ENCODE data around the gene PAQR5. TPM values are rescaled to one million over a fixed set of nuclear protein-coding genes. Genes with fewer than 3 reads are reported as not detected.
A peak's percentile ranks its signal among the peaks of the same experiment; 100 is the strongest.

PAQR5 gene
- total RNA-seq, 1 experiment from 2014 or later = 2.0 TPM

- no peak overlapping the region for H3K27ac ChIP-seq (ENCODE audit: low read length)
- in situ Hi-C loops (cut with HindIII; ENCODE audit: low pct_unique_long_range_greater_than_20kb, low sequenced_read_pairs) = no loop called here
- H3K27me3 ChIP-seq (ENCODE audit: control insufficient read depth, insufficient read depth, low read length) = no peaks in the 10 kb centered on the region
- BruUV-seq (replicated peaks) = no TSS peak
- POLR2A ChIA-PET = interaction anchor here (0.6 to 0.7 kb wide), 3 partner anchors 32 to 894 kb away, joined by 3 to 5 read pairs (median 4); no protein-coding TSS in a partner anchor
- peak overlapping the region in 1 of 2 experiments; percentile 23; a peak in 1 of 4 replicates for H3K4me3 ChIP-seq (ENCODE audit: low read depth in 2 of 2, low read length in 2 of 2)
- DNase-seq (ENCODE audit: low read depth, low spot score) = no peak
- TF ChIP-seq POLR2AphosphoS5 (IDR thresholded peaks at IDR 0.05; ENCODE audit: low read depth, low read length) = no peak
- no peak for TF ChIP-seq TCF7L2 (IDR thresholded peaks at IDR 0.05; ENCODE audit: low read depth, low read length)
- TF ChIP-seq REST (IDR thresholded peaks at IDR 0.05; ENCODE audit: insufficient read depth in 1 of 2, low read depth in 2 of 2, low read length in 1 of 2) = no peak
- no peak for TF ChIP-seq SIN3A (IDR thresholded peaks at IDR 0.05; ENCODE audit: borderline replicate concordance, insufficient read depth, low read depth, low read length)
- TF ChIP-seq, protein P1, sequence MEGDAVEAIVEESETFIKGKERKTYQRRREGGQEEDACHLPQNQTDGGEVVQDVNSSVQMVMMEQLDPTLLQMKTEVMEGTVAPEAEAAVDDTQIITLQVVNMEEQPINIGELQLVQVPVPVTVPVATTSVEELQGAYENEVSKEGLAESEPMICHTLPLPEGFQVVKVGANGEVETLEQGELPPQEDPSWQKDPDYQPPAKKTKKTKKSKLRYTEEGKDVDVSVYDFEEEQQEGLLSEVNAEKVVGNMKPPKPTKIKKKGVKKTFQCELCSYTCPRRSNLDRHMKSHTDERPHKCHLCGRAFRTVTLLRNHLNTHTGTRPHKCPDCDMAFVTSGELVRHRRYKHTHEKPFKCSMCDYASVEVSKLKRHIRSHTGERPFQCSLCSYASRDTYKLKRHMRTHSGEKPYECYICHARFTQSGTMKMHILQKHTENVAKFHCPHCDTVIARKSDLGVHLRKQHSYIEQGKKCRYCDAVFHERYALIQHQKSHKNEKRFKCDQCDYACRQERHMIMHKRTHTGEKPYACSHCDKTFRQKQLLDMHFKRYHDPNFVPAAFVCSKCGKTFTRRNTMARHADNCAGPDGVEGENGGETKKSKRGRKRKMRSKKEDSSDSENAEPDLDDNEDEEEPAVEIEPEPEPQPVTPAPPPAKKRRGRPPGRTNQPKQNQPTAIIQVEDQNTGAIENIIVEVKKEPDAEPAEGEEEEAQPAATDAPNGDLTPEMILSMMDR (IDR thresholded peaks at IDR 0.05) = no peak
- intact Hi-C loops (cut with micrococcal nuclease; ENCODE audit: unreplicated experiment) = loop anchor here (2.0 to 5.0 kb wide), 2 partner anchors 322 to 335 kb away; no protein-coding TSS in a partner anchor
- peak; percentile 39; the same call in 1 of the 2 replicates for ATAC-seq
- no peaks in the 10 kb centered on the region for H3K36me3 ChIP-seq (ENCODE audit: control insufficient read depth, insufficient read depth, low read length)
- peaks cover 3% of the 10 kb centered on the region; the same call in 1 of the 2 replicates for H3K4me1 ChIP-seq (ENCODE audit: control insufficient read depth, insufficient read depth, low read length)
- CTCF ChIA-PET = interaction anchor here (0.7 to 1.1 kb wide), 4 partner anchors 14 to 605 kb away, joined by 3 to 4 read pairs (median 4); partner anchors contain the start of gene GLCE
- no peaks in the 10 kb centered on the region for H3K9me3 ChIP-seq (ENCODE audit: control insufficient read depth, insufficient read depth, low read depth, low read length)
Measured at GRCh38 chr15:69393831-69394491, 95.2 kb downstream of the PAQR5 start.

DNA sequence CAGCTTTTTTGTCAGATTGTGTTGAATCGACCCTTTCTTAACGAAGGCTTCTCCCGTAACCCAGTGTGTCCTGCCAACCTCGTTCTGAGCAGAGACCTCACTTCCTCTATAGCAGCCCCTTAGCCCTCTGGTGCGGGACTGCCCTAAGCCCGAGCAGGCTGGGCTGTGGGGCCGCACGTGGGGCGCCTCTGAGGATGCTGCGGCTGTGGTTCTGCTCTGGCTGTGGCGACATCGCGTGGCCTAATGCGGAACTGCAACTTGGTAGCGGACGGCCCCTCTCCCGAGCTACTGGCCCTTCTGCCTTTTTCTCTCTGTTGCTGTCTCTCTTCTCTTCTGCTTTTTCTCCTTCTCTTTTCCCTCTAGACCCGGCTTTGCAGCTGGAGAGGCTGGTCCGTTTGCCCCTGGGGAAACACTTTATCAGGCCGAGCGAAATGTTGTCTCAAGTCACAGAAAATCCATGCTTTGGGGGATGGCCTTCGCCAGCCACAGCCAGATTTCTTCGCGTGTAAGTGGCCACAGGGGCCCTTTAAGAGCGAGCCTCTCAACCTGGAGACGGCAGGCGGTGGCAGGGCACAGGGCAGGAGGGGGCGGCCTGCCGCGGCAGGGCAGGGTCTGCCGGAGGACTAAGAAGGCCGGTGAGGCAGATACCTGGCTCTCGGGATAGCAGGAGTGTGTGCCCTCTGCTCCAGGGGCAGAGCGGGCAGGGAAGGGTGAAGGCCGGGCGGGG, 96.0 kb downstream of the PAQR5 start:
- DNase-seq (ENCODE audit: low read depth, low spot score) = peak; percentile 51
- intact Hi-C loops (cut with micrococcal nuclease; ENCODE audit: unreplicated experiment) (loop anchor here (2.0 to 5.0 kb wide), 2 partner anchors 322 to 336 kb away; no protein-coding TSS in a partner anchor), in situ Hi-C loops (cut with HindIII; ENCODE audit: low pct_unique_long_range_greater_than_20kb, low sequenced_read_pairs) (no loop called here)
- H3K27ac ChIP-seq (ENCODE audit: low read length) = no peak overlapping the region
- H3K27me3 ChIP-seq (ENCODE audit: control insufficient read depth, insufficient read depth, low read length) = no peaks in the 10 kb centered on the region
- H3K4me1 ChIP-seq (ENCODE audit: control insufficient read depth, insufficient read depth, low read length) = peaks cover 3% of the 10 kb centered on the region; the same call in 1 of the 2 replicates
- ChIA-PET CTCF (interaction anchor here (0.6 to 1.3 kb wide), 6 partner anchors 11 to 360 kb away, joined by 3 to 4 read pairs (median 4); partner anchors contain the start of gene GLCE), POLR2A (interaction anchor here (0.6 to 0.7 kb wide), 4 partner anchors 33 to 894 kb away, joined by 3 to 5 read pairs (median 4); no protein-coding TSS in a partner anchor)
- TF ChIP-seq TCF7L2 (IDR thresholded peaks at IDR 0.05; ENCODE audit: low read depth, low read length) (no peak), SIN3A (IDR thresholded peaks at IDR 0.05; ENCODE audit: borderline replicate concordance, insufficient read depth, low read depth, low read length) (no peak), POLR2AphosphoS5 (IDR thresholded peaks at IDR 0.05; ENCODE audit: low read depth, low read length) (no peak), REST (IDR thresholded peaks at IDR 0.05; ENCODE audit: insufficient read depth in 1 of 2, low read depth in 2 of 2, low read length in 1 of 2) (no peak)
- TF ChIP-seq, protein P1 (IDR thresholded peaks at IDR 0.05) = peak; percentile 97
- peak overlapping the region in 1 of 2 experiments; percentile 23; a peak in 1 of 4 replicates for H3K4me3 ChIP-seq (ENCODE audit: low read depth in 2 of 2, low read length in 2 of 2)
- BruUV-seq (replicated peaks) = no TSS peak
- peak; percentile 92 for ATAC-seq
- no peaks in the 10 kb centered on the region for H3K36me3 ChIP-seq (ENCODE audit: control insufficient read depth, insufficient read depth, low read length)
- H3K9me3 ChIP-seq (ENCODE audit: control insufficient read depth, insufficient read depth, low read depth, low read length) = no peaks in the 10 kb centered on the region
